ENCODE measurements around the gene DLG2.

DLG2 gene

GRCh38 chr11:83510530-83511460, 2116.3 kb downstream of the DLG2 start:
- Mint-ChIP-seq H3K36me3 (no peaks in the 10 kb centered on the region), H3K27ac (no peak overlapping the region), H3K4me3 (no peak overlapping the region), H3K9me3 (peaks cover 0 to 1% of the 10 kb centered on the region in 2 donors), H3K4me1 (no peaks in the 10 kb centered on the region), H3K27me3 (no peaks in the 10 kb centered on the region)
- ATAC-seq (replicated peaks) (no peak), DNase-seq (no peak)

- Mint-ChIP-seq H3K27ac (no peak overlapping the region), H3K27me3 (no peaks in the 10 kb centered on the region), H3K36me3 (no peaks in the 10 kb centered on the region), H3K9me3 (no peaks in the 10 kb centered on the region), H3K4me1 (no peaks in the 10 kb centered on the region), H3K4me3 (no peak overlapping the region)
- DNase-seq (no peak), ATAC-seq (replicated peaks) (no peak)
Measured at GRCh38 chr11:83508804-83509203, 2118.3 kb downstream of the DLG2 start.

GRCh38 chr11:83502041-83502440, 2125.1 kb downstream of the DLG2 start:
- no peaks in the 10 kb centered on the region for H3K4me1 Mint-ChIP-seq
- peaks cover 2 to 14% of the 10 kb centered on the region in 2 donors for H3K27me3 Mint-ChIP-seq
- ATAC-seq (replicated peaks) (no peak), DNase-seq (no peak)
- H3K36me3 Mint-ChIP-seq: no peaks in the 10 kb centered on the region
- H3K4me3 Mint-ChIP-seq: no peak overlapping the region
- H3K9me3 Mint-ChIP-seq: no peaks in the 10 kb centered on the region
- H3K27ac Mint-ChIP-seq: no peak overlapping the region

GRCh38 chr11:83493917-83494316, 2133.2 kb downstream of the DLG2 start:
- Mint-ChIP-seq H3K27ac (no peak overlapping the region), H3K36me3 (no peaks in the 10 kb centered on the region), H3K27me3 (peaks cover 8 to 16% of the 10 kb centered on the region in 2 donors), H3K4me3 (no peak overlapping the region), H3K9me3 (no peaks in the 10 kb centered on the region), H3K4me1 (no peaks in the 10 kb centered on the region)
- ATAC-seq (replicated peaks) (no peak), DNase-seq (no peak)

- Mint-ChIP-seq H3K4me1 (no peaks in the 10 kb centered on the region), H3K4me3 (no peak overlapping the region)
- no peak for ATAC-seq (replicated peaks)
Measured at GRCh38 chr11:83493034-83493433, 2134.1 kb downstream of the DLG2 start.

GRCh38 chr11:83483808-83484207, 2143.3 kb downstream of the DLG2 start:
- ATAC-seq (replicated peaks): no peak
- no peak for DNase-seq
- Mint-ChIP-seq H3K9me3 (no peaks in the 10 kb centered on the region), H3K27ac (no peak overlapping the region), H3K4me1 (no peaks in the 10 kb centered on the region), H3K27me3 (peaks cover 10 to 20% of the 10 kb centered on the region in 2 donors), H3K36me3 (peaks cover 0 to 2% of the 10 kb centered on the region in 2 donors), H3K4me3 (no peak overlapping the region)

More at GRCh38 chr11:83493034-83493433, 2134.1 kb downstream of the DLG2 start:
- H3K27ac Mint-ChIP-seq: no peak overlapping the region
- DNase-seq: no peak
- H3K27me3 Mint-ChIP-seq: peaks cover 8 to 10% of the 10 kb centered on the region in 2 donors
- no peaks in the 10 kb centered on the region for H3K9me3 Mint-ChIP-seq
- no peaks in the 10 kb centered on the region for H3K36me3 Mint-ChIP-seq

GRCh38 chr11:83480811-83481210, 2146.3 kb downstream of the DLG2 start:
- Mint-ChIP-seq H3K4me1 (no peaks in the 10 kb centered on the region), H3K27ac (no peak overlapping the region), H3K27me3 (peaks cover 10 to 20% of the 10 kb centered on the region in 2 donors), H3K9me3 (no peaks in the 10 kb centered on the region), H3K4me3 (no peak overlapping the region), H3K36me3 (peaks cover 0 to 2% of the 10 kb centered on the region in 2 donors)
- ATAC-seq (replicated peaks) (no peak), DNase-seq (no peak)

GRCh38 chr11:83480251-83480650, 2146.9 kb downstream of the DLG2 start:
- no peaks in the 10 kb centered on the region for H3K4me1 Mint-ChIP-seq
- H3K9me3 Mint-ChIP-seq: no peaks in the 10 kb centered on the region
- DNase-seq (no peak), ATAC-seq (replicated peaks) (no peak)
- H3K27ac Mint-ChIP-seq: no peak overlapping the region
- peaks cover 13 to 20% of the 10 kb centered on the region in 2 donors for H3K27me3 Mint-ChIP-seq
- peaks cover 0 to 2% of the 10 kb centered on the region in 2 donors for H3K36me3 Mint-ChIP-seq
- H3K4me3 Mint-ChIP-seq: no peak overlapping the region

GRCh38 chr11:83477772-83478171, 2149.4 kb downstream of the DLG2 start:
- Mint-ChIP-seq H3K9me3 (no peaks in the 10 kb centered on the region), H3K36me3 (peaks cover 0 to 2% of the 10 kb centered on the region in 2 donors), H3K4me1 (peaks cover 0 to 1% of the 10 kb centered on the region in 2 donors), H3K27me3 (peaks cover 11 to 14% of the 10 kb centered on the region in 2 donors), H3K4me3 (no peak overlapping the region), H3K27ac (peak overlapping the region; percentile 4)
- no peak for ATAC-seq (replicated peaks)
- DNase-seq: no peak

GRCh38 chr11:83475760-83476159, 2151.4 kb downstream of the DLG2 start:
- H3K27me3 Mint-ChIP-seq: peaks cover 12 to 17% of the 10 kb centered on the region in 2 donors
- H3K4me3 Mint-ChIP-seq: no peak overlapping the region
- H3K27ac Mint-ChIP-seq: no peak overlapping the region
- no peaks in the 10 kb centered on the region for H3K9me3 Mint-ChIP-seq
- peaks cover 0 to 4% of the 10 kb centered on the region in 2 donors for H3K4me1 Mint-ChIP-seq
- DNase-seq (no peak), ATAC-seq (replicated peaks) (no peak)
- H3K36me3 Mint-ChIP-seq: peaks cover 0 to 2% of the 10 kb centered on the region in 2 donors

- Mint-ChIP-seq H3K27me3 (peaks cover 6 to 17% of the 10 kb centered on the region in 2 donors), H3K4me1 (peaks cover 0 to 4% of the 10 kb centered on the region in 2 donors)
Measured at GRCh38 chr11:83473743-83474142, 2153.4 kb downstream of the DLG2 start.

GRCh38 chr11:83472806-83473205, 2154.3 kb downstream of the DLG2 start:
- H3K4me1 Mint-ChIP-seq: peaks cover 0 to 4% of the 10 kb centered on the region in 2 donors
- DNase-seq (no peak), ATAC-seq (replicated peaks) (peak in 1 of 2 donors; percentile 14)
- no peaks in the 10 kb centered on the region for H3K36me3 Mint-ChIP-seq
- no peak overlapping the region for H3K4me3 Mint-ChIP-seq
- no peaks in the 10 kb centered on the region for H3K9me3 Mint-ChIP-seq
- peaks cover 6 to 17% of the 10 kb centered on the region in 2 donors for H3K27me3 Mint-ChIP-seq
- H3K27ac Mint-ChIP-seq: no peak overlapping the region

More at GRCh38 chr11:83473743-83474142, 2153.4 kb downstream of the DLG2 start:
- ATAC-seq (replicated peaks) (no peak), DNase-seq (no peak)
- no peak overlapping the region for H3K4me3 Mint-ChIP-seq
- no peak overlapping the region for H3K27ac Mint-ChIP-seq
- no peaks in the 10 kb centered on the region for H3K9me3 Mint-ChIP-seq
- no peaks in the 10 kb centered on the region for H3K36me3 Mint-ChIP-seq

GRCh38 chr11:83471831-83472727, 2155.1 kb downstream of the DLG2 start:
- DNase-seq (no peak), ATAC-seq (replicated peaks) (peak in 1 of 2 donors; percentile 33)
- no peaks in the 10 kb centered on the region for H3K36me3 Mint-ChIP-seq

GRCh38 chr11:83467837-83468236, 2159.3 kb downstream of the DLG2 start:
- DNase-seq (no peak), ATAC-seq (replicated peaks) (no peak)
- Mint-ChIP-seq H3K27ac (no peak overlapping the region), H3K4me1 (peaks cover 0 to 2% of the 10 kb centered on the region in 2 donors), H3K4me3 (no peak overlapping the region), H3K36me3 (no peaks in the 10 kb centered on the region), H3K27me3 (peaks cover 4 to 12% of the 10 kb centered on the region in 2 donors), H3K9me3 (no peaks in the 10 kb centered on the region)

More at GRCh38 chr11:83471831-83472727, 2155.1 kb downstream of the DLG2 start:
- Mint-ChIP-seq H3K4me3 (no peak overlapping the region), H3K27ac (no peak overlapping the region), H3K27me3 (peaks cover 6 to 17% of the 10 kb centered on the region in 2 donors), H3K4me1 (peaks cover 0 to 4% of the 10 kb centered on the region in 2 donors), H3K9me3 (no peaks in the 10 kb centered on the region)

Data from stimulated activated naive B cell treated with anti-CD40 and anti-IgM and Interleukin-4, amounts not matched to agents 10 μg/mL and 1 μg/mL and 100 μg/mL, for 72 hours (primary cell).